ENCODE measurements around the gene TMEM218.
A peak's percentile ranks its signal among the peaks of the same experiment; 100 is the strongest.

The TMEM218 gene

GRCh38 chr11:125111343-125112207 is at the start of gene TMEM218:
Gene TMEM218, minus strand, starts transcription at chr11:125111626. Its CDS starts 9,385 bp downstream, at chr11:125102241.
- no peaks in the 10 kb centered on the region for H3K27me3 Mint-ChIP-seq
- ATAC-seq (peak; percentile 99), DNase-seq (peak; percentile 94)
- H3K4me3 Mint-ChIP-seq, result peak within 1 kb of the TSS; percentile 91
- peaks cover 15% of the 10 kb centered on the region for H3K9me3 Mint-ChIP-seq
- peak within 1 kb of the TSS; percentile 91 for H3K27ac Mint-ChIP-seq
- peaks cover 8% of the 10 kb centered on the region for H3K36me3 Mint-ChIP-seq (ENCODE audit: low read depth)
- H3K4me1 Mint-ChIP-seq, result peaks cover 22% of the 10 kb centered on the region

GRCh38 chr11:125157953-125158680 is 46.7 kb upstream of the TMEM218 start:
- Mint-ChIP-seq H3K27ac (no peak overlapping the region), H3K4me1 (no peaks in the 10 kb centered on the region), H3K9me3 (no peaks in the 10 kb centered on the region), H3K27me3 (peaks cover 20% of the 10 kb centered on the region), H3K36me3 (ENCODE audit: low read depth) (no peaks in the 10 kb centered on the region), H3K4me3 (no peak overlapping the region)
- ATAC-seq, result no peak
- no peak for DNase-seq

- H3K4me3 Mint-ChIP-seq, result no peak overlapping the region
- ATAC-seq, result no peak
- H3K9me3 Mint-ChIP-seq, result no peaks in the 10 kb centered on the region
- H3K27me3 Mint-ChIP-seq, result peaks cover 19% of the 10 kb centered on the region
- H3K27ac Mint-ChIP-seq, result no peak overlapping the region
- no peaks in the 10 kb centered on the region for H3K36me3 Mint-ChIP-seq (ENCODE audit: low read depth)
- DNase-seq, result no peak
- no peaks in the 10 kb centered on the region for H3K4me1 Mint-ChIP-seq
These were observed 45.8 kb upstream of the TMEM218 start for GRCh38 chr11:125157118-125157733.

GRCh38 chr11:125156346-125157117 is 45.1 kb upstream of the TMEM218 start:
- H3K27me3 Mint-ChIP-seq, result peaks cover 19% of the 10 kb centered on the region
- no peak for ATAC-seq
- no peak overlapping the region for H3K4me3 Mint-ChIP-seq
- no peaks in the 10 kb centered on the region for H3K9me3 Mint-ChIP-seq
- DNase-seq, result no peak
- H3K4me1 Mint-ChIP-seq, result no peaks in the 10 kb centered on the region
- H3K27ac Mint-ChIP-seq, result no peak overlapping the region
- no peaks in the 10 kb centered on the region for H3K36me3 Mint-ChIP-seq (ENCODE audit: low read depth)

GRCh38 chr11:125155767-125156166 is 44.3 kb upstream of the TMEM218 start:
- ATAC-seq, result no peak

GRCh38 chr11:125155100-125155444 is 43.6 kb upstream of the TMEM218 start:
- H3K4me3 Mint-ChIP-seq, result no peak overlapping the region
- H3K4me1 Mint-ChIP-seq, result no peaks in the 10 kb centered on the region
- H3K9me3 Mint-ChIP-seq, result no peaks in the 10 kb centered on the region
- DNase-seq (no peak), ATAC-seq (no peak)
- H3K27ac Mint-ChIP-seq, result no peak overlapping the region
- no peaks in the 10 kb centered on the region for H3K36me3 Mint-ChIP-seq (ENCODE audit: low read depth)
- peaks cover 16% of the 10 kb centered on the region for H3K27me3 Mint-ChIP-seq

More at GRCh38 chr11:125155767-125156166, 44.3 kb upstream of the TMEM218 start:
- Mint-ChIP-seq H3K36me3 (ENCODE audit: low read depth) (no peaks in the 10 kb centered on the region), H3K27me3 (peaks cover 19% of the 10 kb centered on the region), H3K9me3 (no peaks in the 10 kb centered on the region), H3K27ac (no peak overlapping the region), H3K4me1 (no peaks in the 10 kb centered on the region), H3K4me3 (no peak overlapping the region)
- DNase-seq, result no peak

- Mint-ChIP-seq H3K4me1 (no peaks in the 10 kb centered on the region), H3K4me3 (no peak overlapping the region), H3K27me3 (peaks cover 16% of the 10 kb centered on the region), H3K36me3 (ENCODE audit: low read depth) (no peaks in the 10 kb centered on the region), H3K9me3 (no peaks in the 10 kb centered on the region), H3K27ac (no peak overlapping the region)
- no peak for DNase-seq
- ATAC-seq, result no peak
These were observed 43.1 kb upstream of the TMEM218 start for GRCh38 chr11:125154378-125155099.

GRCh38 chr11:125153837-125154236 is 42.4 kb upstream of the TMEM218 start:
- no peak overlapping the region for H3K4me3 Mint-ChIP-seq
- H3K27ac Mint-ChIP-seq, result no peak overlapping the region
- no peaks in the 10 kb centered on the region for H3K36me3 Mint-ChIP-seq (ENCODE audit: low read depth)
- H3K9me3 Mint-ChIP-seq, result no peaks in the 10 kb centered on the region
- H3K4me1 Mint-ChIP-seq, result no peaks in the 10 kb centered on the region
- peaks cover 16% of the 10 kb centered on the region for H3K27me3 Mint-ChIP-seq
- no peak for DNase-seq
- ATAC-seq, result no peak

GRCh38 chr11:125148743-125149142 is 37.3 kb upstream of the TMEM218 start:
- ATAC-seq, result no peak
- no peak for DNase-seq
- no peaks in the 10 kb centered on the region for H3K4me1 Mint-ChIP-seq
- H3K4me3 Mint-ChIP-seq, result no peak overlapping the region
- no peak overlapping the region for H3K27ac Mint-ChIP-seq
- no peaks in the 10 kb centered on the region for H3K36me3 Mint-ChIP-seq (ENCODE audit: low read depth)
- no peaks in the 10 kb centered on the region for H3K9me3 Mint-ChIP-seq
- peaks cover 3% of the 10 kb centered on the region for H3K27me3 Mint-ChIP-seq

- H3K36me3 Mint-ChIP-seq (ENCODE audit: low read depth), result no peaks in the 10 kb centered on the region
- H3K4me1 Mint-ChIP-seq, result no peaks in the 10 kb centered on the region
- H3K9me3 Mint-ChIP-seq, result no peaks in the 10 kb centered on the region
- H3K4me3 Mint-ChIP-seq, result no peak overlapping the region
- H3K27me3 Mint-ChIP-seq, result peaks cover 7% of the 10 kb centered on the region
- ATAC-seq (no peak), DNase-seq (no peak)
- no peak overlapping the region for H3K27ac Mint-ChIP-seq
These were observed 36.6 kb upstream of the TMEM218 start for GRCh38 chr11:125148011-125148410.

- Mint-ChIP-seq H3K27ac (no peak overlapping the region), H3K36me3 (ENCODE audit: low read depth) (no peaks in the 10 kb centered on the region), H3K27me3 (peaks cover 7% of the 10 kb centered on the region), H3K4me3 (no peak overlapping the region), H3K4me1 (no peaks in the 10 kb centered on the region), H3K9me3 (no peaks in the 10 kb centered on the region)
- no peak for DNase-seq
- ATAC-seq, result no peak
These were observed 35.9 kb upstream of the TMEM218 start for GRCh38 chr11:125147280-125147679.

- Mint-ChIP-seq H3K27ac (no peak overlapping the region), H3K36me3 (ENCODE audit: low read depth) (no peaks in the 10 kb centered on the region), H3K4me3 (no peak overlapping the region), H3K4me1 (peaks cover 3% of the 10 kb centered on the region), H3K9me3 (no peaks in the 10 kb centered on the region), H3K27me3 (peaks cover 12% of the 10 kb centered on the region)
- DNase-seq (no peak), ATAC-seq (no peak)
These were observed 34.8 kb upstream of the TMEM218 start for GRCh38 chr11:125146232-125146631.

GRCh38 chr11:125141686-125142535 is 30.5 kb upstream of the TMEM218 start:
- Mint-ChIP-seq H3K27ac (no peak overlapping the region), H3K36me3 (ENCODE audit: low read depth) (no peaks in the 10 kb centered on the region), H3K4me1 (peaks cover 3% of the 10 kb centered on the region), H3K4me3 (no peak overlapping the region), H3K27me3 (peaks cover 27% of the 10 kb centered on the region), H3K9me3 (no peaks in the 10 kb centered on the region)
- ATAC-seq (peak; percentile 84), DNase-seq (peak; percentile 73)

All from activated naive CD8-positive, alpha-beta T cell treated with anti-CD3 and anti-CD28 coated beads, Interleukin-2, amount 50 U/mL, for 24 hours (primary cell).